Occipital lobe (tissue), 1 donor: Measurements from ENCODE around the gene OSMR. TPM values are rescaled to one million over a fixed set of nuclear protein-coding genes. Genes with fewer than 3 reads are reported as not detected.

Experiments used
- total RNA-seq: library from RNA; depleted of rRNA; stranded (reverse); fragments of >200 nt; gene quantifications from one replicate; pipeline ENCODE4 v1.2.3, GENCODE V29; 2014

OSMR gene
- total RNA-seq, 1 donor from 2014 or later = 2.0 TPM

Other genes with a start within 250 kb of the OSMR start
- 87.3 TPM for gene RICTOR, start 228.4 kb downstream of the OSMR start, total RNA-seq